ENCODE measurements around the gene CAMK1D.

DNA sequence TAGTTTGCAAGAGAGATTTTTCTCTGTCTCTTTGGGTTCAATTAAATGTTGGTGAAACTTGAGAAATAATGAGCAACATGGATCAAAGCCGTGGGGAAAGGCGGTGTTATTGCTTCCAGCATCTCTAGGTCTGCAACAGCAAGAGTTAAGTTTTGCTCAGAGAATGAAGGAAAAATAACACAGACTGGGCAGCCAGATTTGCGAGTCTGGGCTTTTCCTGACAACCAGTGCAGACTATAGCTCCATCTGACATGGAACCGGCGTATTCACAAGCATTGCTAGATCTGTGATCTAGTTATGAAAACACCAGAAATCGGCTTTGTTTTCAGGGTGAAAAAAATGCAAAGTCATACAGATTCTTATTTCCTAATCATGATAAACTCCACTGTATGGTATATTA is 110.4 kb downstream of the CAMK1D start:
- TF ChIP-seq CTCF (IDR thresholded peaks at IDR 0.05; ENCODE audit: borderline replicate concordance, extremely low read depth, low read length, poor library complexity, severe bottlenecking) (no peak), EZH2 (IDR thresholded peaks at IDR 0.05; ENCODE audit: borderline replicate concordance, low read depth, low read length, severe bottlenecking) (no peak)

Data from DND-41 (cell line).